ENCODE data around the gene P3H1. TPM values are rescaled to one million over a fixed set of nuclear protein-coding genes. Genes with fewer than 3 reads are reported as not detected.

Gene P3H1
- total and polyA plus RNA-seq, 2 of the 13 experiments (the other 11 are each of a cell fraction or from before 2014, with no cell fraction given), result 64.6 to 120 TPM

DNA sequence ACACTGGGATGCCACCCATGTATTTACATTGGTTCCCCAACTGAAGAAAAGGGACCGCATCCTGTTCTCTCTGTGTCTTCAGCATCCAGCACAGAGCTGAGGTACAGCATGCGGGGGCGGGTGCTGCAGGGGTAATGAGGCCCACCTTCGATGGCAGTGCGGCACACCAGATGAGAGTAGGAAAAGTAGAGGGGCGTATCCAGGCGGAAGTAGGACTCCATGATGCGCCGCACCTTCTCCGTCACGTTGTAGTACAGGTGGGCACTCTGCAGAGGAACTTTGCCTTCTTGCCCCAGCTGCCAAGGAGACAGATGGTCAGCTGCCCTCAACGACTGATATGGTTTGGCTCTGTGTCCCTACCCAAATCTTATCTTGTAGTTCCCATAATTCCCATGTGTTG lies 16.8 kb downstream of the P3H1 start:
- WGBS (ENCODE audit: low lambda C conversion rate), result 98% methylated on average over 12 of the region's 12 CpGs
- no peaks in the 10 kb centered on the region for H3K79me2 ChIP-seq (ENCODE audit: insufficient read depth, low read length)
- DNase-seq (ENCODE audit: low spot score) (no peak), FAIRE-seq (no peak), ATAC-seq (no peak)
- H3K4me2 ChIP-seq (ENCODE audit: low read depth, low read length), result no peak overlapping the region
- intact Hi-C loops (cut with micrococcal nuclease; ENCODE audit: unreplicated experiment), result no loop called here
- H3K27ac ChIP-seq (ENCODE audit: extremely low read length, insufficient read depth, low read length), result no peak overlapping the region
- H3K9me3 ChIP-seq (ENCODE audit: low read length), result no peaks in the 10 kb centered on the region
- H3K9ac ChIP-seq (ENCODE audit: insufficient read depth, low read depth, low read length), result no peak overlapping the region
- no peak for TF ChIP-seq HDAC2 (CRISPR knock-in tag; IDR thresholded peaks at IDR 0.05)
- no peak for TF ChIP-seq TCF12 (IDR thresholded peaks at IDR 0.05)
- no peak for TF ChIP-seq TCF12 (CRISPR knock-in tag; IDR thresholded peaks at IDR 0.05)
- no peak for TF ChIP-seq BORCS8-MEF2B (CRISPR knock-in tag; IDR thresholded peaks at IDR 0.05)
- no peak for TF ChIP-seq ZNF34 (CRISPR knock-in tag; IDR thresholded peaks at IDR 0.05; ENCODE audit: borderline replicate concordance)
- no peak for TF ChIP-seq MAF1 (CRISPR knock-in tag; IDR thresholded peaks at IDR 0.05; ENCODE audit: borderline replicate concordance)
- no peak for TF ChIP-seq NFE2L1 (CRISPR knock-in tag; IDR thresholded peaks at IDR 0.05; ENCODE audit: borderline replicate concordance)
- TF ChIP-seq, protein P1, sequence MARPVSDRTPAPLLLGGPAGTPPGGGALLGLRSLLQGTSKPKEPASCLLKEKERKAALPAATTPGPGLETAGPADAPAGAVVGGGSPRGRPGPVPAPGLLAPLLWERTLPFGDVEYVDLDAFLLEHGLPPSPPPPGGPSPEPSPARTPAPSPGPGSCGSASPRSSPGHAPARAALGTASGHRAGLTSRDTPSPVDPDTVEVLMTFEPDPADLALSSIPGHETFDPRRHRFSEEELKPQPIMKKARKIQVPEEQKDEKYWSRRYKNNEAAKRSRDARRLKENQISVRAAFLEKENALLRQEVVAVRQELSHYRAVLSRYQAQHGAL (CRISPR knock-in tag; IDR thresholded peaks at IDR 0.05; ENCODE audit: not compliant biosample characterization), result no peak
- TF ChIP-seq ZNF577 (CRISPR knock-in tag; IDR thresholded peaks at IDR 0.05; ENCODE audit: borderline replicate concordance, low read depth), result no peak
- no peak for TF ChIP-seq ZNF564 (CRISPR knock-in tag; IDR thresholded peaks at IDR 0.05)
- TF ChIP-seq, protein P2, sequence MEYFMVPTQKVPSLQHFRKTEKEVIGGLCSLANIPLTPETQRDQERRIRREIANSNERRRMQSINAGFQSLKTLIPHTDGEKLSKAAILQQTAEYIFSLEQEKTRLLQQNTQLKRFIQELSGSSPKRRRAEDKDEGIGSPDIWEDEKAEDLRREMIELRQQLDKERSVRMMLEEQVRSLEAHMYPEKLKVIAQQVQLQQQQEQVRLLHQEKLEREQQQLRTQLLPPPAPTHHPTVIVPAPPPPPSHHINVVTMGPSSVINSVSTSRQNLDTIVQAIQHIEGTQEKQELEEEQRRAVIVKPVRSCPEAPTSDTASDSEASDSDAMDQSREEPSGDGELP (IDR thresholded peaks at IDR 0.05; ENCODE audit: borderline replicate concordance, low read depth), result no peak
- TF ChIP-seq ZNF83 (CRISPR knock-in tag; IDR thresholded peaks at IDR 0.05; ENCODE audit: borderline replicate concordance), result no peak
- TF ChIP-seq NFKB2 (CRISPR knock-in tag; IDR thresholded peaks at IDR 0.05; ENCODE audit: borderline replicate concordance), result no peak
- no peak for TF ChIP-seq HDAC6 (IDR thresholded peaks at IDR 0.05; ENCODE audit: low read depth, low read length)
- TF ChIP-seq MYNN (CRISPR knock-in tag; IDR thresholded peaks at IDR 0.05; ENCODE audit: low read depth), result no peak
- TF ChIP-seq, protein P3, sequence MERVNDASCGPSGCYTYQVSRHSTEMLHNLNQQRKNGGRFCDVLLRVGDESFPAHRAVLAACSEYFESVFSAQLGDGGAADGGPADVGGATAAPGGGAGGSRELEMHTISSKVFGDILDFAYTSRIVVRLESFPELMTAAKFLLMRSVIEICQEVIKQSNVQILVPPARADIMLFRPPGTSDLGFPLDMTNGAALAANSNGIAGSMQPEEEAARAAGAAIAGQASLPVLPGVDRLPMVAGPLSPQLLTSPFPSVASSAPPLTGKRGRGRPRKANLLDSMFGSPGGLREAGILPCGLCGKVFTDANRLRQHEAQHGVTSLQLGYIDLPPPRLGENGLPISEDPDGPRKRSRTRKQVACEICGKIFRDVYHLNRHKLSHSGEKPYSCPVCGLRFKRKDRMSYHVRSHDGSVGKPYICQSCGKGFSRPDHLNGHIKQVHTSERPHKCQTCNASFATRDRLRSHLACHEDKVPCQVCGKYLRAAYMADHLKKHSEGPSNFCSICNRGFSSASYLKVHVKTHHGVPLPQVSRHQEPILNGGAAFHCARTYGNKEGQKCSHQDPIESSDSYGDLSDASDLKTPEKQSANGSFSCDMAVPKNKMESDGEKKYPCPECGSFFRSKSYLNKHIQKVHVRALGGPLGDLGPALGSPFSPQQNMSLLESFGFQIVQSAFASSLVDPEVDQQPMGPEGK (CRISPR knock-in tag; IDR thresholded peaks at IDR 0.05), result no peak
- TF ChIP-seq HIVEP1 (CRISPR knock-in tag; IDR thresholded peaks at IDR 0.05), result no peak
- TF ChIP-seq, protein P4, sequence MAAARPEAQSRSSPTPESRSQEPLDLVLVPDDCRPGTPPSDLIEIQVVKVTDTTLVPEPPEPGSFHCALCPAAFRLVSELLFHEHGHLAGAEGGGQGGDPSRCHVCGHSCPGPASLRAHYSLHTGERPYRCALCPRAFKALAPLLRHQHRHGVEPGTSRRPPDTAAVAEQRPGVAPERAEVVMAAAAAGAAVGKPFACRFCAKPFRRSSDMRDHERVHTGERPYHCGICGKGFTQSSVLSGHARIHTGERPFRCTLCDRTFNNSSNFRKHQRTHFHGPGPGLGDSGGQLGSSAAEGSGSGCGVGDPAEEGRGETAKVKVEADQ (CRISPR knock-in tag; IDR thresholded peaks at IDR 0.05; ENCODE audit: borderline replicate concordance), result no peak
- no peak for TF ChIP-seq ZNF629 (CRISPR knock-in tag; conservative IDR thresholded peaks at IDR 0.05)
- TF ChIP-seq ZBTB21 (CRISPR knock-in tag; IDR thresholded peaks at IDR 0.05), result no peak
- TF ChIP-seq MED8 (CRISPR knock-in tag; IDR thresholded peaks at IDR 0.05; ENCODE audit: insufficient replicate concordance), result no peak
- H3K4me3 ChIP-seq (replicated peaks in 1 of 3; ENCODE audit: insufficient read depth in 1 of 3, low read depth in 2 of 3, low read length in 3 of 3), result no peak overlapping the region
- H4K20me1 ChIP-seq (ENCODE audit: insufficient read depth, low read length), result no peaks in the 10 kb centered on the region
- CTCF ChIA-PET (ENCODE audit: low intra/inter-chr PET ratio, low total read pairs), result no interaction called here
- POLR2A ChIA-PET, result no interaction called here
- in situ Hi-C loops (cut with HindIII; ENCODE audit: extremely low pct_ligation_motif_present, low pct_unique_long_range_greater_than_20kb), result no loop called here
- H3K4me1 ChIP-seq (ENCODE audit: insufficient read depth, low read length), result peaks cover 19% of the 10 kb centered on the region
- BruUV-seq (replicated peaks), result no TSS peak
- H3K36me3 ChIP-seq (replicated peaks in 1 of 2; ENCODE audit: control insufficient read depth in 1 of 2, insufficient read depth in 2 of 2, low read length in 2 of 2), result peaks cover 37 to 77% of the 10 kb centered on the region in 2 experiments
- H2AFZ ChIP-seq (ENCODE audit: low read length), result no peak overlapping the region
- no peaks in the 10 kb centered on the region for H3K27me3 ChIP-seq (ENCODE audit: control insufficient read depth in 1 of 2, insufficient read depth in 2 of 2, low read length in 2 of 2)

Measured in HepG2 (cell line).